Large intestine (tissue), 3 donors: ENCODE data around the gene SEC61B. TPM values are rescaled to one million over a fixed set of nuclear protein-coding genes. Genes with fewer than 3 reads are reported as not detected.

Source experiments
- DNase-seq, 2 donors: peaks; one replicate each; pipeline versions ENCODE4 v3.0.0 to v3.0.0-alpha.2; 2013
- H3K27ac ChIP-seq: one replicate; pipeline ENCODE4 v1.5.1; 2013; ENCODE audit warnings: low read length
- H3K27me3 ChIP-seq: 2 replicates; pipeline ENCODE4 v1.6.1; 2013; ENCODE audit warnings: low read length; ENCODE audit not compliant: control insufficient read depth, insufficient read depth
- H3K36me3 ChIP-seq: 2 replicates; pipeline ENCODE4 v1.6.1; 2013; ENCODE audit warnings: low read length; ENCODE audit not compliant: control insufficient read depth, insufficient read depth
- H3K4me1 ChIP-seq: one replicate; pipeline ENCODE4 v1.6.1; 2013; ENCODE audit warnings: low read length; ENCODE audit not compliant: control insufficient read depth, insufficient read depth
- H3K4me3 ChIP-seq: one replicate; pipeline ENCODE4 v1.5.1; 2013; ENCODE audit warnings: low read length
- H3K9me3 ChIP-seq: one replicate; pipeline ENCODE4 v1.6.1; 2013; ENCODE audit warnings: mild to moderate bottlenecking, low read depth, low read length, moderate library complexity; ENCODE audit not compliant: control insufficient read depth
- WGBS: methylation state at CpG from one replicate; pipeline ENCODE4 v1.1.5; 2013; ENCODE audit warnings: low lambda C conversion rate; ENCODE audit not compliant: insufficient coverage; 5-methylcytosine and 5-hydroxymethylcytosine counted together
- polyA plus RNA-seq: library from polyadenylated mRNA; unstranded; fragments of 120-200 nt; gene quantifications from one replicate; pipeline ENCODE4 v1.2.1, GENCODE V29; 2013

The SEC61B gene
- polyA plus RNA-seq, 1 donor: 187 TPM

- Histone ChIP-seq H3K27me3 (no peaks in the 10 kb centered on the region), H3K27ac (no peak overlapping the region)
- WGBS: 69% methylated on average over 2 of the region's 3 CpGs
Measured at GRCh38 chr9:99269416-99269815, 47.3 kb downstream of the SEC61B start.

DNA sequence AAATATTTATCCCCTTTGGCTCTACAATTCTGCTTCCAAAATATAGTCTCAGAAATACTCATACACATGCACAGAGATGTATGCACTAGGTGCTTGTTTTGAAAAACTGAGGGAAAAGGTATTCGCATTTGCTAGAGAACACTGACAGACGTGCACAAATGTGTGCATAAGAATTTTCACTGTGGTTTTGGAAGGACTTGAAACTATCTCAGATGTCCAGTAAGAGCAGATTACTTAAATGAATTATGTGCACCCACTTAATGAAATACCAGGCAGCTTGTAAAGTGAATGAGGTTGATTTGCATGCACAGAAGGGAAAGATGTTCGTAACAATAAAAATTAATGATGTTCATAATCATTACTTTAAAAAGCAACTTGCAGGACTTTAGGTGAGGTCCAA lies 48.4 kb downstream of the SEC61B start:
- H3K27ac ChIP-seq: no peak overlapping the region
- H3K36me3 ChIP-seq: no peaks in the 10 kb centered on the region
- H3K27me3 ChIP-seq: no peaks in the 10 kb centered on the region
- no peak for DNase-seq
- no peaks in the 10 kb centered on the region for H3K9me3 ChIP-seq
- no peaks in the 10 kb centered on the region for H3K4me1 ChIP-seq
- H3K4me3 ChIP-seq: no peak overlapping the region
- WGBS: 100% methylated on average over 1 of the region's 3 CpGs

More at GRCh38 chr9:99269416-99269815, 47.3 kb downstream of the SEC61B start:
- no peaks in the 10 kb centered on the region for H3K9me3 ChIP-seq
- H3K4me3 ChIP-seq: no peak overlapping the region
- no peaks in the 10 kb centered on the region for H3K4me1 ChIP-seq
- no peaks in the 10 kb centered on the region for H3K36me3 ChIP-seq
- DNase-seq: no peak

- H3K4me3 ChIP-seq: no peak overlapping the region
- no peaks in the 10 kb centered on the region for H3K27me3 ChIP-seq
- H3K27ac ChIP-seq: no peak overlapping the region
- no peaks in the 10 kb centered on the region for H3K4me1 ChIP-seq
- no peak for DNase-seq
- H3K36me3 ChIP-seq: no peaks in the 10 kb centered on the region
- no peaks in the 10 kb centered on the region for H3K9me3 ChIP-seq
Measured at GRCh38 chr9:99272836-99273235, 50.8 kb downstream of the SEC61B start.

GRCh38 chr9:99274016-99274415 lies 51.9 kb downstream of the SEC61B start:
- Histone ChIP-seq H3K4me1 (no peaks in the 10 kb centered on the region), H3K27ac (no peak overlapping the region), H3K36me3 (no peaks in the 10 kb centered on the region), H3K9me3 (no peaks in the 10 kb centered on the region), H3K27me3 (no peaks in the 10 kb centered on the region), H3K4me3 (no peak overlapping the region)
- no CpG with 5 or more reads among the region's 5 CpGs for WGBS
- DNase-seq: no peak

- H3K27ac ChIP-seq: no peak overlapping the region
- H3K27me3 ChIP-seq: no peaks in the 10 kb centered on the region
- H3K9me3 ChIP-seq: no peaks in the 10 kb centered on the region
- H3K4me1 ChIP-seq: no peaks in the 10 kb centered on the region
- no peak for DNase-seq
- H3K4me3 ChIP-seq: no peak overlapping the region
- H3K36me3 ChIP-seq: no peaks in the 10 kb centered on the region
- WGBS: no CpG with 5 or more reads among the region's 2 CpGs
Measured at GRCh38 chr9:99274495-99274894, 52.4 kb downstream of the SEC61B start.

Other genes with a start within 250 kb of the SEC61B start
- 28.6 TPM for gene TGFBR1, start 117.2 kb upstream of the SEC61B start, polyA plus RNA-seq
- 40.6 TPM for gene ALG2, start 340 bp upstream of the SEC61B start, polyA plus RNA-seq